NCI-H2029 treated with DMSO at 0.1 percent for 48 hours (cell line): ENCODE measurements around the gene PTPN4.
"Not testable (repeated sequence)": the region's sequence is repeated elsewhere in the genome, so short reads cannot be mapped to it uniquely, and the experiment has no call there.

ENCODE experiments used
- DNase-seq: peaks from one replicate; lab custom pipeline; 2025; lab: John Stamatoyannopoulos, UW

The PTPN4 gene

GRCh38 chr2:119766944-119767343 is 7.2 kb downstream of the PTPN4 start:
- no peak for DNase-seq

DNA sequence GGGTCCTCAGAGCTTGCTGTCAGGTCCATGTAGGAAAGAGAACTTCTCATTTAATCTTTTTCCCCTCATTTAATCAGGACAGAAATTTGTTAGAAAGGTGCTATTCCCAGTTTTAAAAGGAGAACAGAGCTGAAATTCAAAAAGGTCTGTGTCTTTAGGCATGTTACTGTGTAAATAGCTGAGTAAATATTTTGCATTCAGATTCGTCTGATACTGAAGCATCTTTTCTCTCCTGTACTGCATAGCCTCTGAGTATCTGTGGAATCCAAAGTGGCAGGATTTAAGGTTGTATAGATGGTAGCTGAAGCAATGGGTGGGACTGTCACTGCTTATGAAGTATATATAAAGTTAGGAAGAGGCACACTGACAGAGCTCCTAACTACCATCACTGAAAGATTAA is 9.0 kb downstream of the PTPN4 start:
- DNase-seq: no peak

- DNase-seq: no peak
These were observed 9.9 kb downstream of the PTPN4 start for GRCh38 chr2:119769645-119770044.

- DNase-seq: no peak
These were observed 11.6 kb downstream of the PTPN4 start for GRCh38 chr2:119771331-119771730.

- no peak for DNase-seq
These were observed 12.4 kb downstream of the PTPN4 start for GRCh38 chr2:119772128-119772527.

GRCh38 chr2:119772767-119773166 is 13.0 kb downstream of the PTPN4 start:
- no peak for DNase-seq

DNA sequence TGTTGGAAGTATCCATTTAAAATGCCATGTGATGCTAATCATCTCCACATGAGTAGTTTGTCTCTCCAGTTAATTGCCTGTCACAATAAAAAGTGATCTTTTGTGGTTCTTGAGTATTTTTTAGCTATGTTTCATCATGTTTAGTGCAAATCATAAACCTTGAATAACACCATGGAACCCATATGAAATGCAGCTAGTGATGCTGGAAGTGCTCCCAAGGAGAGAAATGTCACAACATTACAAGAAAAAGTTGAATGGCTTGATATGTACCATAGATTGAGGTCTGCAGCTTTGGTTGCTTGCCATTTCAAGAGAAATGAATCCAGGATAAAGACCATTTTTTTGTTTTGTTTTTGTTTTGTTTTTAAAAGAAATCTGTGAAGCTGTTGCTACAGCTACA is 14.3 kb downstream of the PTPN4 start:
- no peak for DNase-seq

- DNase-seq: no peak
These were observed 15.4 kb downstream of the PTPN4 start for GRCh38 chr2:119775102-119775501.

DNA sequence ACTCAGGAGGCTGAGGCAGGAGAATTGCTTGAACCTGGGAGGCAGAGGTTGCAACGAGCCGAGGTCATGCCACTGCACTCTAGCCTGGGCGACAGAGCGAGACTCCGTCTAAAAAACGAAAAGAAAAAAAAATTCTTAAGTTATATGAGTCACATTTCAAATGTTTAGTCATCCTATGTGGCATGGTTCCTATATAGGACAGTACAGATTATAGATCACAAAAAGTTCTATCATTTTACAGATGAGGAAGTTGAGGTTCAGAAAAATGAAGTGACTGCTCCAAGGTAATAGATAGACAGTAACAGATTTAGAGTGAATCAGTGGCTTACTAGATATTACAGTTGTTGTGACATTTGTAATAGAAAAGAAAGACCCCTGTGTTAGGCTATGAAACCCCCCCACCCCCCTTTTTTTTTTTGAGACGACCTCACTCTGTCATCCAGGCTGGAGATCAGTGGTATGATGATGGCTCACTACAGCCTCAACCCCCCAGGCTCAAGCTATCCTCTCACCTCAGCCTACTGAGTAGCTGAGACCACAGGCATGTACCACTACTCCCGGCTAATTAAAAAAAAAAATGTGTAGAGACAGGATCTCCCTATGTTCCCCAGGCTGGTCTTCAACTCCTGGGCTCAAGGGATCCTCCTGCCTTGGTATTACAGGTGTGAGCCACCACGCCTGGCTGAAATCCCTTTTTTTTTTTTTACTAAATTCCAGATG is 22.7 kb downstream of the PTPN4 start:
- no peak for DNase-seq

GRCh38 chr2:119784876-119785275 is 25.2 kb downstream of the PTPN4 start:
- DNase-seq: no peak

GRCh38 chr2:119786295-119786694 is 26.6 kb downstream of the PTPN4 start:
- DNase-seq: no peak

- no peak for DNase-seq
These were observed 29.0 kb downstream of the PTPN4 start for GRCh38 chr2:119788752-119789151.

DNA sequence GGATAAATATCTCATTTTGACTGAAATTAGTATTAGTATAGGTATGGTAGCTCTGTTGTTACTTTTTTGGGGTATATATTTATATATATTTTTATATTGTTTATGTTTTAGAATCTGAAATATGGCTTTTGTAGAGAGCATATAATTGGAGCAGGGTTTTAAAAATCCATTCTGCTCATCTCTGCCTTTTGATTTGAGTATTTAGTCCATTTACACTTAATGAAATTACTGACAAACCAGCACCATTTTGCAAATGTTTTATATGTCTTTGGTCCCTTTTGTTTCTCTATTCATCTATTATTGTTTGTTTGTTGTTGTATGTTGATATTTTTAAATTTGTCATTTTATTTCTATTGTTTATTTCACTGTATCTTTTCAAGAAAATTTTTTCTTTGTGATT is 30.7 kb downstream of the PTPN4 start:
- DNase-seq: no peak

GRCh38 chr2:119792907-119793312 is 33.2 kb downstream of the PTPN4 start:
- DNase-seq: no peak

DNA sequence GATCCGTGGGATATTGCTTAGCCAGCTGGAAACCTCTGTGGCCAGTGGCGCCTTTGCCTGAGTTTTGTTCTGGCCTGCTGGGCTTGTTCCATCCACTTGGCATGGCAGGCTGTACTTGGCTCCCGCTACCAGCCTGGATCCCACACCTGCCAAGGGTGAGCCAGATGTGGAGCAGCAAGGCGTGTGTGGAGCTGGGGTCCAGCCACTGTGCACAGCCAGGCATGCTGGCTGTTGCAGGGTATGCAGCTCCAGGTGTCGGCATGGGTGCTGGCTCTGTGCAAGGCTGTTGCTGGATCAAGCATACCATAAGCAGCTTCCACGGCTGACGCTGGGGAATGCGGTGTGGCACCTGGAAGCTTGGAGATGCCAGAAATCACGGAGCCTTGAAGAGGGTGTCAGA is 34.5 kb downstream of the PTPN4 start:
- DNase-seq: no peak

GRCh38 chr2:119795309-119796303 is 35.9 kb downstream of the PTPN4 start:
- DNase-seq: no peak

DNA sequence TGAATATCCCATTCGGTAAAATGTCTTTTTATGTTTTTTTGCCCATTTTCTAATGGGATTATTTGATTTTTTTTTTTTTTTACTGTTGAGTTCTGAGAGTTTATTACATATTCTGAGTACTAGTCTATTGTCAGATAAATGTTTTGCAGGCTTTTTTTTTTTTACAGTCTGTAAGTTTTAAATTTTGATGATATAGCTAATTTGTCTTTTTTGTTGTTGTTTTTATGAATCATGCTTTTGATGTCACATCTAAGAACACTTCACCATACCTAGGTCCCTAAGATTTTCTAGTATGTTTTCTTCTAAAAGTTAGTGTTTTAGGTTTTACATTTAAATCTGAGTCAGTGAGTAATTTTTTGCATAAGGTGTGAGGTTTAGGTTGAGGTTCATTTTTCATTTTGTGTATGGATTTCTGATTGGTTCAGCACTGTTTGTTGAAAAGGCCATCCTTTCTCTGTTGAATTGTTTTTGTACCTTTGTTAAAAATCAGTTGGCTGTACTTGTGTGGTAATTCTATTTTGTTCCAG is 40.7 kb downstream of the PTPN4 start:
- no peak for DNase-seq

DNA sequence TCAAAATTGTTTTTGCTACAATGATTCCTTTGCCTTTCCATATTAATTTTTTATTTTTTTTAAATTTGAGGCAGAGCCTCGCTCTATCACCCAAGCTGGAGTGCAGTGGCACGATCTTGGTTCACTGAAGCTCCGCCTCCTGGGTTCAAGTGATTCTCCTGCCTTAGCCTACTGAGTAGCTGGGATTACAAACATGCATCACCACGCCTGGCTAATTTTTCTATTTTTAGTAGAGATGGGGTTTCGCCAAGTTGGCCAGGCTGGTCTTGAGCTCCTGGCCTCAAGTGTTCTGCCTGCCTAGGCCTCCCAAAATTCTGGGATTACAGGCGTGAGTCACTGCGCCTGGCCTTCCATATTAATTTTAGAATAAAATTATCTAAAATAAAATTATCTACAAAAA is 41.3 kb downstream of the PTPN4 start:
- no peak for DNase-seq

DNA sequence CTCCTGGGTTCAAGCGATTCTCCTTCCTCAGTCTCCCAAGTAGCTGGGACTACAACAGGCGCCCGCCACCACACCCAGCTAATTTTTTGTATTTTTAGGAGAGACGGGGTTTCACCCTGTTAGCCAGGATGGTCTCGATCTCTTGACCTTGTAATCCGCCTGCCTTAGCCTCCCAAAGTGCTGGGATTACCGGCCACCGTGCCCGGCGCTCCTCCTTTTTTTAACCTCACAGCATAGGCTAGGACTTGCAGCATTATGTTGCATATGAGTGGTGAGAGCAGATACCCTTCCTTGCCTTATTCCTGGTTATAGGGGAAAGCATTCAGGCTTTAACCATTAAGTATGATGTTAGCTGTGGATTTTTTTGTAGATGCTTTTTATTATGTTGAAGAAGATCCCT is 42.3 kb downstream of the PTPN4 start:
- DNase-seq: not testable (repeated sequence)

GRCh38 chr2:119803101-119803500 is 43.4 kb downstream of the PTPN4 start:
- DNase-seq: no peak

DNA sequence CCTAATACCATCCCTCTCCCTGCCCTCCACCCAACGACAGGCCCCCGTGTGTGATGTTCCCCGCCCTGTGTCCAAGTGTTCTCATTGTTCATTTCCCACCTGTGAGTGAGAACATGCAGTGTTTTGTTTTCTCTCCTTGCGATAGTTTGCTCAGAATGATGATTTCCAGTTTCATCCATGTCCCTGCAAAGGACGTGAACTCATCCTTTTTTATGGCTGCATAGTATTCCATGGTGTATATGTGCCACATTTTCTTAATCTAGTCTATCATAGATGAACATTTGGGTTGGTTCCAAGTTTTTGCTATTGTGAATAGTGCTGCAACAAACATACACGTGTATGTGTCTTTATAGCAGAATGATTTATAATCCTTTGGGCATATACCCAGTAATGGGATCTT is 44.7 kb downstream of the PTPN4 start:
- DNase-seq: not testable (repeated sequence)

- DNase-seq: no peak
These were observed 48.9 kb downstream of the PTPN4 start for GRCh38 chr2:119808516-119809147.
